NCI-H1694 treated with DMSO at 0.1 percent for 48 hours (cell line): ENCODE measurements around the gene MPP3.
"Not testable (repeated sequence)": the region's sequence is repeated elsewhere in the genome, so short reads cannot be mapped to it uniquely, and the experiment has no call there.

Experiments
- DNase-seq: peaks from one replicate; lab custom pipeline; 2025; lab: John Stamatoyannopoulos, UW

Gene MPP3

DNA sequence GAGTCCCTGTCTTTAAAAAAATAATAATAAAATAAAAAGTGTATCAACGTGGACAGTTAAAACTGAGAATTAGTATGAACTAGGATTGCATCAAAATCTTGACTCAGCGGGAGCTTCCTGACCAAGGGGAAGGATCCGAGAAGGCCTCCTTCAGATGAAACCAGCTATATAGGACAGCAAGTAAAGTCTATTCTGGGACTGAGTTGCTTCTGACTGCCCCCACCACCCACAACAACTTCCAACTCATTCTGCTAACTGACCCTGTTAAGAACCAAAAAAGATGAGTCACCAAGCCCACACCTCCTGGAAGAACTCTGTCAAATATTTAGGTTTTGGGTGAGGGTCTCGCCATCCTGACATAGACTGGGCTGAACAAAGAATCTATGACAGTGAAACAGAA lies 24.9 kb downstream of the MPP3 start:
- DNase-seq, result no peak

GRCh38 chr17:43805117-43805516 lies 27.8 kb downstream of the MPP3 start:
- DNase-seq, result no peak

GRCh38 chr17:43803758-43804157 lies 29.2 kb downstream of the MPP3 start:
- DNase-seq, result no peak

- no peak for DNase-seq
Observed at GRCh38 chr17:43801844-43802243, 31.1 kb downstream of the MPP3 start.

- DNase-seq, result no peak
Observed at GRCh38 chr17:43800736-43801135, 32.2 kb downstream of the MPP3 start.

DNA sequence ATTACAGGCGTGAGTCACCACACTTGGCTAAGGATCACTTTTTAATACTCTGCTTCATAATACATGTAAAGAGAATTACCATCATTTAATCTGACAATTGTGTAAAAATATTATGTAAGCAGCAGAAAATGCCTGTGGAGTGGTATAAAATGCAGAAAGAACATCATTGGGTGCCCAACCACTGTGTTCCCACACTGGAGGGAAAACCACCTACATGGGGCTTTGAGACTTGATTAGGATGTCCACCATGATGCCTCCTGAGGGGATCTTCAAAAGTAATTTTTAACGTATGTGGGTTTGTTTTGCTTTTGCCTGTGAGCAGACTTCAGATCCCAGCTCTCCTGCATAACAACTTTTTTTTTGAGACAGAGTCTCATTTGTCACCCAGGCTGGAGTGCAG lies 33.9 kb downstream of the MPP3 start:
- no peak for DNase-seq

DNA sequence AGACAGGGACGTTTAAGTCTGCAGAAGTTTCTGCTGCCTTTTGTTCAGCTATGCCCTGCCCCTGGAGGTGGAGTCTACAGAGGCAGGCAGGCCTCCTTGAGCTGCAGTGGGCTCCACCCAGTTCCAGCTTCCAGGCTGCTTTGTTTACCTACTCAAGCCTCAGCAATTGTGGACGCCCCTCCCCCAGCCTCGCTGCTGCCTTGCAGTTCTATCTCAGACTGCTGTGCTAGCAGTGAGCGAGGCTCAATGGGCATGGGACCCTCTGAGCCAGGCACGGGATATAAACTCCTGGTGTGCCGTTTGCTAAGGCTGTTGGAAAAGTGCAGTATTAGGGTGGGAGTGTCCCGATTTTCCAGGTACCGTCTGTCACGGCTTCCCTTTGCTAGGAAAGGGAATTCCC lies 34.9 kb downstream of the MPP3 start:
- DNase-seq, result not testable (repeated sequence)

DNA sequence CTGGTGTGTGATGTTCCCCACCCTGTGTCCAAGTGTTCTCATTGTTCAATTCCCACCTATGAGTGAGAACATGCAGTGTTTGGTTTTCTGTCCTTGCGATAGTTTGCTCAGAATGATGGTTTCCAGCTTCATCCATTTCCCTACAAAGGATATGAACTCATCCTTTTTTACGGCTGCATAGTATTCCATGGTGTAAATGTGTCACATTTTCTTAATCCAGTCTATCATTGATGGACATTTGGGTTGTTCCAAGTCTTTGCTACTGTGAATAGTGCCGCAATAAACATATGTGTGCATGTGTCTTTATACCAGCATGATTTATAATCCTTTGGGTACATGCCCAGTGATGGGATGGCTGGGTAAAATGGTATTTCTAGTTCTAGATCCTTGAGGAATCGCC lies 40.3 kb downstream of the MPP3 start:
- not testable (repeated sequence) for DNase-seq

DNA sequence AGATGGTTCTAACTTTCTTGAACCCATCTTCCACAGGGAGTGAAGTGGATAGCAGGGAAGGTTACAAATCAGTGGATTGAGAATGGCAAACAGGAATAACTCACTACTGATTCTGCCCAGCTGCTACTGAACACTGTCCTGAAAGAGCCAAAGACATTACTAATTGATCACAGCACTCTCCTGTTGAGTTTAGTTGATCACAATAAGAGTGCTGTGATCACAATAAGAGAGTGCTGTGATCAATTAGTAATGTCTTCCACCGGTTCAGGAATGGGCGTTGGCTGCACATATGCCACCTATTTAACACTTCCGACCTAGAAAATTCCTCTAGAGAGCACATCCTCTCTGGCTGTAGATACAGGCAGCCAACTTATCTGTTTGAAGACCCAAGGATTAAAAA lies 41.4 kb downstream of the MPP3 start:
- DNase-seq, result peak; percentile 97

GRCh38 chr17:43790311-43790940 lies 42.5 kb downstream of the MPP3 start:
- peak; percentile 60 for DNase-seq

DNA sequence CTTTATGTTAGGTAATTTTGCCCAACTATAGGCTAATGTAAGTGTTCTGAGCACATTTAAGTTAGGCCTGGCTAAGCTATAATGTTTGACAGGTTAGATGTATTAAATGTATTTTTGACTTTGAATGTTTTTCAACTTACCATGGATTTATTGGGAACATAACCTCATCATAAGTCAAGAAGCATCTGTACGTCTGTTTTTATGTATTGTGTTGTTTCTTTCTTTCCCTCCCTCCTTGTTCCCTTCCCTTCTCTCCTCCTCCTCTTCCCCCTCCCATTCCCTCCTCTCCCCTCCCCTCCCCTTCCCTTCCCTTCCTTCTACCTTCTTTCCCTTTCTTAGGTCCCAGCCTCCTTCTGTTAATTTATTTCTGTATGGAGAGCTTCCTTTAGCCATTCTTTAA lies 43.5 kb downstream of the MPP3 start:
- DNase-seq, result no peak

- DNase-seq, result no peak
Observed at GRCh38 chr17:43788540-43788939, 44.4 kb downstream of the MPP3 start.

- DNase-seq, result no peak
Observed at GRCh38 chr17:43787728-43788127, 45.2 kb downstream of the MPP3 start.

DNA sequence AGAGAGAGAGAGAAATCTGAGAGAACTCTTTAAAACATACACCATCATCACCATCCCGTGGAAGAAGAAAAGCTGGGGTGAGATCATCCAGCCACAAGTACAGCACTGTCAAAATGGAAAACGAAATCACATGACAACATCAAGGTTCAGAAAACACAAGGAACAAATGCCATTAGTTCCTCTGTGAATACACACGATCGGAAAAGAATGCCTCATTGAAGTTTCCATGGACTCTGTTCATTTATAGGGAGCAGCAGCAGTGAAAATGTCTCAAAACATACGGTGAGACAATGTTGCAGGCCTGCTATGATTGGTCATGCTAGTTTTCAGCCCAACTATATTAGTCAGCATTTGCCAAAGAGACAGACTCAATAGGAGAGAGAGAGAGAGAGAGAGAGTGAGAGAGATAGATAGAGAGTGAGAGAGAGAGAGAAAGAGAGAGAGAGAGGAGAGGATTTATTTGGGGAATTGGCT lies 48.3 kb downstream of the MPP3 start:
- no peak for DNase-seq

DNA sequence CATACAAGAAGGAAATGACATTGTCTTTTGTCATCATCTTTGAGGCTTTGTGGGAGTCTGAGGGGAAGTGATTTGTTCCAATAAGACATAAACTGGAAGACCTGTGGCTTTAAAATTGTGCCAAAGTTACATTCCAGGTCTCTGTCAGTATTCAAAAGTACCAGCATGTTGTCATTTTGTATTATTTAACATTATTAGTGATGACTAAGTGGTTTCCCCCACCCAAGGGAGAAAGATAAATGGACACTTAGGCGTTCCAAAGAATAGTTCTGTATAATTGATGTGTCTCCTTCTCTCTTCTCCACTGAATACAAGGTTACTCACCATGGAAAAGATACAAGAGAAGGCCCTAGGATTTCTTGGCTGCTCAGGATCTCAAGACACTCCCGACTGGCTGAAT lies 48.9 kb downstream of the MPP3 start:
- no peak for DNase-seq

GRCh38 chr17:43782913-43783680 lies 49.8 kb downstream of the MPP3 start:
- no peak for DNase-seq

DNA sequence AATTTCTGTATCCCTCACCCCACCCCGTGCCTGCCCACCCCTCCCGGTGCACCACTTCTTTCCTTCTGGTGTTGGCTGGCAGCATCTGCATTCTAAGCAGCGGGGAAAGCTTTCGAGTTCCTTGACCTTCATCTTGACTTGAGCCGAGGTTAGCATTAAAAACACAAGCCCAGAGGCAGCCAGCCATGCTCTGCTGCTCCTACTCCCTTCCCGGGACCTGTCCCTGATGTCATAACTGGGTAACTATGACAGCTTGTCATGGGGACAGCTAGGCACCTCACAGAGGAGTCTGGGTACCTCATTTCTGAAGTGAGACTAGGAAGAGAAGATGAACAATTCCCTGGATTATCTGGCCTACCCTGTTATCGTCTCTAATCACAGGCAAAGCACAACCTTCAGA lies 52.8 kb downstream of the MPP3 start, which contains the start of gene CFAP97D1:
Gene CFAP97D1, plus strand, starts transcription at position 301 of the 400 bp plus-strand sequence. Its CDS starts 28 bp downstream, at position 329.
- DNase-seq, result no peak

DNA sequence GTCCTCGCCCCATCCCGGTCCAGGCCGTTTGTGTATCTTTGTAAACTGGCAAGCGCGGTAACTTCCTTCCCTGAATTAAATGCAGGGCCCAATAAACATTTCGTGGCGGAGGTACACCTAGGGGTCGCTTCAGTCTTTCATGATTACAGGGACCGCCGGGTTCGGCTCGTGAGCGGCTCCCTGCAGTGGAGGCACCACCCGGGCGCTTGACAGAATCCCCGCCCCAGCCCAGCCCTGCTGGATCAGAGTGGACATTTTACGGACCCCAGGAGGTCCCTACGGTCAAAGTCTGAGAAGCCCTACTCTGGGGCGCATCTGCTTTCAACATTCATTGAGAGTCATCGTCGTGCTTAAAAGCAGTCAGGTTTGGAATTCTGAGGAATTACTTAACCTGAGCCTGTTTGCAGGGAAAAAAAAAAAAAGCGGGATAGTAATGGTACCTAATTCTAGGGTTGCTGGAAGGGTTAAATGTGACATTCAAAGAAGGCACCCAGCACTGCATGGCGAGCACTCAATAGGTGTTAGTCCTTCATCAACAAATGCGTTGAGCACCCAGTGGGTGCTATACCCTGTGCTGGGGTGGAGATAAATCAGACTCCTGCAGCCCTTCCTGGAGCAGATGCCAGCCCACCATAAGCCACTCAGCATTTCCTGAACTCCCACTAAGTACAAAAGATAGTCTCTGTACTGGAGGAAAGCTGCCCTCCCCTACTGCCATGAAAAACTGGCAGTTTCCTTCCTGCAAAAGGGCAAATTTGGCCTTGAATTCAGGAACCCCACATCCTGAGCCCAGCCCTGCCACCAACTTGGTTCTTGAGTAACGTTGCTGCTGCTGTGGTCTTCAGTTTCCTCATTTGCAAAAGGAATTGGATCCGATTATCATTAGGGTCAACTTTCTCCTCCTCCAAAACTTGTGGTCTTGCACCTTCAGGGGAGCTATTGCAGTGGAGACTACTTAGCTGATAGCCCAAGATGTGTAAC lies 53.5 kb downstream of the MPP3 start:
- no peak for DNase-seq

DNA sequence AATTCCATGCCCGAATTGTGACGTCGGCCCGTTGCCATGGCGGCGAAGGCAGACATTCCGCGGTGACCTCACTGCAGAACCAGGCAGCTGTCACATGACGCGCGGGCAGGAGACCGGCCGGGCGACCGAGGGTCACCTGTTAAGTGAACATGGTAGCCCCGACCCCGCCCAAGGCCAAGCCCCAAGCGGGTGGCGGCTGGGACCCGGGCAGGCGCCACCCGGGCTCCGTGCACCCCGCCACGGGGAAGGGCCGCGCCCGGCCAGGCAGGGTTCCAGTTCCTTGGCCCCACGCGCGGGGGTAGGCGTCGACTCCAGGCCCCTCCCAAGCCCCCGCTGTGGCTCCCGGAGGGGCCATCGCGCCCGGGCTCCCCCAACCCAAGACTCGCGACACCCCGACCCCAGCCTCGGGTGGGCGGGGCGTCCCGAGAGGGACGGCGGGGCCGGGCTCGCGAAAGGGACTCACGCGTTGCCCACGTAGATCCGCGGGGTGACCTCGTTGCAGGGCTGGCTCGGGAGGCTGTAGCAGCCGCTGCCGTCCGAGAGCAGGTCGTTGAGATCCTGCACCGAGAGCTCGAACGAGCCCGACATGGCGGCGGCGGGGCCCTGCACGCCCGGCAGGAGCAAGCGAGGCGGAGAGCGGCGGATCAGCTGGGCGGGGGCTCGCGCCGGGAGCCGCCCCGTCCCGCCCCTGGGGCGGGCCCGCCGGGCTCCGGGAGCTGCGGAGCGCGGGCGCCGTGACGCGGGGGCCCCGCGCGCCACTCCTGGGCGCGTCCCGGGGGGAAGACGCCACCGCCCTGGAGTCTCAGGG lies 54.4 kb downstream of the MPP3 start, which contains the start of gene DUSP3:
Gene DUSP3, minus strand, starts transcription at position 641 of the 808 bp plus-strand sequence. Its CDS starts 53 bp downstream, at position 588.
- peak; percentile 43 for DNase-seq

DNA sequence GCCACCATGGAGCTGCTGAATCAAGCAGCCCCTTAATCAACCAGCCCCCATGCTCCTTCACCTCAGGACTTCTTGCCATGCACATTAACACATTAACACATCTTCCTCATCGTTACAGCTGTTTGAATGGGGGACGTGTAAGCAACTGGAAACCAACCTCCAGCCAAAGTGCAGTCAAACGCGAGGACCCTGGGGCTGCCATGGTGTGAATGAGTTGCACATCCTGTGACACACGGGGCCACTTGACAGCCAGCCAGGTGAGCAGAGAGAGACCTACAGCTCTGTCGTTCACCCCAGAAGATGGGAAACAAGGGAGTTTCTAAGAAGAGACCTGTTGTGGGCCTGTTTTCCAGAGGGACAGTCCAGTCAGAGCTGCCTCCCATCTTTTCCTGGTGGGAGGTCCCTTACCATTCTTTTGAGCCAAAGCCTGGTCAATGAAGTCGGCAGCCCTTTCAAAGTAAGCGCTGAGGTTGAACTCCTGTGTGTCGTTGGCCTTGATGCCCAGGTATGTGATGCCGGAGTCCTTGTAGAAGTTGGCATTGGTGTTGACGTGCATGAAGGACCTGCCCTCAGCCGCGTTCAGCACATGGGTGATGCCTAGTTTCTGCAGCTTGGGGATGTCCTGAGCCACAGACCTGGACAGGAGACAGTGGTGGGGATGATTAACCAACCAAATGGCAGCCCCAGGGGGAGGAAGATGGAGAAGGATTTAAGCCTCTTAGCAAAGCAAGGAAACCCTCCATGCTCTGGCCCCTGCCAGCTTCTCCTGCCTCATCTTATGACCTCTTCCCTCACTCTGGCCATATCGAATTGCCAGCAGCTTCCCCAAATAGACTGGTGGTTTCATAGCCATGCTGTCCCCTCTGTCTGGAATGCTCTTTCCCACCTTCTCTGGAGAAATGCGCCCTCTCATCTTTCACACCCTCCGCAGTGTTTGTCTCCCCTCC lies 58.4 kb downstream of the MPP3 start:
- no peak for DNase-seq
